GM18519 (cell line): ENCODE measurements around the gene CEP170.
A peak's percentile ranks its signal among the peaks of the same experiment; 100 is the strongest.
"Not testable (repeated sequence)": the region's sequence is repeated elsewhere in the genome, so short reads cannot be mapped to it uniquely, and the experiment has no call there.

ENCODE experiments used
- ATAC-seq: cut with Tn5 transposase; IDR thresholded peaks from one replicate; pipeline ENCODE4 v1.9.1; 2021; ENCODE audit warnings: mild to moderate bottlenecking, moderate library complexity; ENCODE audit not compliant: unreplicated experiment, low FRiP score

Gene CEP170

GRCh38 chr1:243236604-243237252 lies 18.4 kb downstream of the CEP170 start:
- ATAC-seq: peak; percentile 64

- no peak for ATAC-seq
These were observed 20.0 kb downstream of the CEP170 start for GRCh38 chr1:243234978-243235647.

GRCh38 chr1:243233908-243234307 lies 21.2 kb downstream of the CEP170 start:
- ATAC-seq: no peak

- no peak for ATAC-seq
These were observed 24.2 kb downstream of the CEP170 start for GRCh38 chr1:243230914-243231313.

GRCh38 chr1:243229526-243229925 lies 25.6 kb downstream of the CEP170 start:
- no peak for ATAC-seq

- ATAC-seq: no peak
These were observed 27.5 kb downstream of the CEP170 start for GRCh38 chr1:243227622-243228021.

- no peak for ATAC-seq
These were observed 37.0 kb downstream of the CEP170 start for GRCh38 chr1:243218059-243218458.

GRCh38 chr1:243217349-243217748 lies 37.7 kb downstream of the CEP170 start:
- no peak for ATAC-seq

- no peak for ATAC-seq
These were observed 38.3 kb downstream of the CEP170 start for GRCh38 chr1:243216741-243217140.

- ATAC-seq: not testable (repeated sequence)
These were observed 39.7 kb downstream of the CEP170 start for GRCh38 chr1:243215276-243215875.

- no peak for ATAC-seq
These were observed 41.9 kb downstream of the CEP170 start for GRCh38 chr1:243213045-243213787.

- not testable (repeated sequence) for ATAC-seq
These were observed 43.1 kb downstream of the CEP170 start for GRCh38 chr1:243211984-243212383.

GRCh38 chr1:243205026-243205501 lies 50.0 kb downstream of the CEP170 start:
- ATAC-seq: not testable (repeated sequence)

GRCh38 chr1:243204336-243204735 lies 50.7 kb downstream of the CEP170 start:
- not testable (repeated sequence) for ATAC-seq

GRCh38 chr1:243203196-243203595 lies 51.9 kb downstream of the CEP170 start:
- not testable (repeated sequence) for ATAC-seq

GRCh38 chr1:243201316-243201715 lies 53.8 kb downstream of the CEP170 start:
- ATAC-seq: not testable (repeated sequence)

GRCh38 chr1:243197524-243197923 lies 57.6 kb downstream of the CEP170 start:
- ATAC-seq: not testable (repeated sequence)

GRCh38 chr1:243193330-243193729 lies 61.8 kb downstream of the CEP170 start:
- not testable (repeated sequence) for ATAC-seq

- ATAC-seq: not testable (repeated sequence)
These were observed 68.7 kb downstream of the CEP170 start for GRCh38 chr1:243186201-243186995.

GRCh38 chr1:243184787-243185186 lies 70.3 kb downstream of the CEP170 start:
- not testable (repeated sequence) for ATAC-seq
